Measurements from ENCODE around the gene MEGF8. TPM values are rescaled to one million over a fixed set of nuclear protein-coding genes. Genes with fewer than 3 reads are reported as not detected.
A peak's percentile ranks its signal among the peaks of the same experiment; 100 is the strongest.

MEGF8 gene
- total and polyA plus RNA-seq, 2 of the 13 experiments (the other 11 are each of a cell fraction or from before 2014, with no cell fraction given), result 4.0 to 8.8 TPM

DNA sequence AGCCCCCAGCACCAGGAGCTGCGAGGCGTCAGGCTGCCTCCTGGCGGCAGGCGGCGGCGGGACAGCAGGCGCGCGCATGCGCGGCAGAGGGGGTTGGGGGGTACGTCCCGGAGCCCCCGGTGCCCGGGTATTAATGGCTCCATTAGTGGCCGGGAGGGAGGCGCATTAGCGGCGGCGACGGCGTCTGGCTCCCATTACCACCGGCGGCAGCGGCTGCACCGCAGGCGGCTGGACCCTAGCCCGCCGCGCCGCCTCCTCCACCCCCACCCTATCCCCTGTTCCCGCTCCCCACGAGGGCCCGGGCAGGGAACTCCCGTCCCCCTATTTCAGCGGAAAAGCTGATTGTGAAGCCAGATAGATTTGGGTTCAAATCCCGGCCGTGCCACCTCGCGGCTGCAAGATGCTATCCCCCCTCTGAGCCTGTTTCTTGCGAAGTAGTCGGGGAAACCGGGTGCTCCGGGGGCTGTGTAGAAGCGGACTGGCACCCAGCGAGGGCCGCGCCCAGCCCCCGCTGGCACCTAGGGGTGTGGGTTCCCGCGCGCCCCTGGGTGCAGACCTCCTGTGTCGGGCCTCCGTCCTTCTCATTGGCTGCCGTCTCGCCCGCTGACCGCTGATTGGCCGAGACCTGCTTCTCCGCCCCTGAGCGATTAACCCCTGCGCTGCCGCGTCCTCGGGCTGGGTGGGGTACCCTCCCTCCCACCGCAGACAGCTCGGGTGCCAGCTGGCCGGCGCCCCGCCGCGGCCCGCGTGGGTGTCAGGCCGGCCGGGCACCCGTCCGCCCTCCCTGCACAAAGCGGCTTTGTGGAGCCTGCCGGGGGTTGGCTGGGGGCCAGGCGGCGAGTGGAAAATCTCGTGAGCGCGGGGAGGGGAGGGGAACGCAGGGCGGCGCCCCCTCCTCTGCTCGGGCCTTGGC lies 45.3 kb upstream of the MEGF8 start (continued):
- TF ChIP-seq ZBTB7B (CRISPR knock-in tag; IDR thresholded peaks at IDR 0.05) (peak; percentile 87), SMARCE1 (IDR thresholded peaks at IDR 0.05; ENCODE audit: borderline replicate concordance) (no peak), CAMTA2 (CRISPR knock-in tag; IDR thresholded peaks at IDR 0.05; ENCODE audit: borderline replicate concordance) (peak; percentile 91; the same call in 1 of the 2 replicates), ZNF207 (IDR thresholded peaks at IDR 0.05; ENCODE audit: borderline replicate concordance) (no peak), HNRNPLL (IDR thresholded peaks at IDR 0.05; ENCODE audit: low read depth, low read length, poor library complexity, severe bottlenecking) (no peak), HDAC2 (CRISPR knock-in tag; IDR thresholded peaks at IDR 0.05) (no peak), ZNF180 (CRISPR knock-in tag; IDR thresholded peaks at IDR 0.05; ENCODE audit: borderline replicate concordance, low read depth) (no peak)
- TF ChIP-seq, protein P1, sequence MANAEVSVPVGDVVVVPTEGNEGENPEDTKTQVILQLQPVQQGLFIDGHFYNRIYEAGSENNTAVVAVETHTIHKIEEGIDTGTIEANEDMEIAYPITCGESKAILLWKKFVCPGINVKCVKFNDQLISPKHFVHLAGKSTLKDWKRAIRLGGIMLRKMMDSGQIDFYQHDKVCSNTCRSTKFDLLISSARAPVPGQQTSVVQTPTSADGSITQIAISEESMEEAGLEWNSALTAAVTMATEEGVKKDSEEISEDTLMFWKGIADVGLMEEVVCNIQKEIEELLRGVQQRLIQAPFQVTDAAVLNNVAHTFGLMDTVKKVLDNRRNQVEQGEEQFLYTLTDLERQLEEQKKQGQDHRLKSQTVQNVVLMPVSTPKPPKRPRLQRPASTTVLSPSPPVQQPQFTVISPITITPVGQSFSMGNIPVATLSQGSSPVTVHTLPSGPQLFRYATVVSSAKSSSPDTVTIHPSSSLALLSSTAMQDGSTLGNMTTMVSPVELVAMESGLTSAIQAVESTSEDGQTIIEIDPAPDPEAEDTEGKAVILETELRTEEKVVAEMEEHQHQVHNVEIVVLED (CRISPR knock-in tag; IDR thresholded peaks at IDR 0.05; ENCODE audit: borderline replicate concordance), result no peak
- TF ChIP-seq, protein P2, sequence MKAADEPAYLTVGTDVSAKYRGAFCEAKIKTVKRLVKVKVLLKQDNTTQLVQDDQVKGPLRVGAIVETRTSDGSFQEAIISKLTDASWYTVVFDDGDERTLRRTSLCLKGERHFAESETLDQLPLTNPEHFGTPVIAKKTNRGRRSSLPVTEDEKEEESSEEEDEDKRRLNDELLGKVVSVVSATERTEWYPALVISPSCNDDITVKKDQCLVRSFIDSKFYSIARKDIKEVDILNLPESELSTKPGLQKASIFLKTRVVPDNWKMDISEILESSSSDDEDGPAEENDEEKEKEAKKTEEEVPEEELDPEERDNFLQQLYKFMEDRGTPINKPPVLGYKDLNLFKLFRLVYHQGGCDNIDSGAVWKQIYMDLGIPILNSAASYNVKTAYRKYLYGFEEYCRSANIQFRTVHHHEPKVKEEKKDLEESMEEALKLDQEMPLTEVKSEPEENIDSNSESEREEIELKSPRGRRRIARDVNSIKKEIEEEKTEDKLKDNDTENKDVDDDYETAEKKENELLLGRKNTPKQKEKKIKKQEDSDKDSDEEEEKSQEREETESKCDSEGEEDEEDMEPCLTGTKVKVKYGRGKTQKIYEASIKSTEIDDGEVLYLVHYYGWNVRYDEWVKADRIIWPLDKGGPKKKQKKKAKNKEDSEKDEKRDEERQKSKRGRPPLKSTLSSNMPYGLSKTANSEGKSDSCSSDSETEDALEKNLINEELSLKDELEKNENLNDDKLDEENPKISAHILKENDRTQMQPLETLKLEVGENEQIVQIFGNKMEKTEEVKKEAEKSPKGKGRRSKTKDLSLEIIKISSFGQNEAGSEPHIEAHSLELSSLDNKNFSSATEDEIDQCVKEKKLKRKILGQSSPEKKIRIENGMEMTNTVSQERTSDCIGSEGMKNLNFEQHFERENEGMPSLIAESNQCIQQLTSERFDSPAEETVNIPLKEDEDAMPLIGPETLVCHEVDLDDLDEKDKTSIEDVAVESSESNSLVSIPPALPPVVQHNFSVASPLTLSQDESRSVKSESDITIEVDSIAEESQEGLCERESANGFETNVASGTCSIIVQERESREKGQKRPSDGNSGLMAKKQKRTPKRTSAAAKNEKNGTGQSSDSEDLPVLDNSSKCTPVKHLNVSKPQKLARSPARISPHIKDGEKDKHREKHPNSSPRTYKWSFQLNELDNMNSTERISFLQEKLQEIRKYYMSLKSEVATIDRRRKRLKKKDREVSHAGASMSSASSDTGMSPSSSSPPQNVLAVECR (CRISPR knock-in tag; IDR thresholded peaks at IDR 0.05; ENCODE audit: borderline replicate concordance), result peak; percentile 76
- TF ChIP-seq, protein P3, sequence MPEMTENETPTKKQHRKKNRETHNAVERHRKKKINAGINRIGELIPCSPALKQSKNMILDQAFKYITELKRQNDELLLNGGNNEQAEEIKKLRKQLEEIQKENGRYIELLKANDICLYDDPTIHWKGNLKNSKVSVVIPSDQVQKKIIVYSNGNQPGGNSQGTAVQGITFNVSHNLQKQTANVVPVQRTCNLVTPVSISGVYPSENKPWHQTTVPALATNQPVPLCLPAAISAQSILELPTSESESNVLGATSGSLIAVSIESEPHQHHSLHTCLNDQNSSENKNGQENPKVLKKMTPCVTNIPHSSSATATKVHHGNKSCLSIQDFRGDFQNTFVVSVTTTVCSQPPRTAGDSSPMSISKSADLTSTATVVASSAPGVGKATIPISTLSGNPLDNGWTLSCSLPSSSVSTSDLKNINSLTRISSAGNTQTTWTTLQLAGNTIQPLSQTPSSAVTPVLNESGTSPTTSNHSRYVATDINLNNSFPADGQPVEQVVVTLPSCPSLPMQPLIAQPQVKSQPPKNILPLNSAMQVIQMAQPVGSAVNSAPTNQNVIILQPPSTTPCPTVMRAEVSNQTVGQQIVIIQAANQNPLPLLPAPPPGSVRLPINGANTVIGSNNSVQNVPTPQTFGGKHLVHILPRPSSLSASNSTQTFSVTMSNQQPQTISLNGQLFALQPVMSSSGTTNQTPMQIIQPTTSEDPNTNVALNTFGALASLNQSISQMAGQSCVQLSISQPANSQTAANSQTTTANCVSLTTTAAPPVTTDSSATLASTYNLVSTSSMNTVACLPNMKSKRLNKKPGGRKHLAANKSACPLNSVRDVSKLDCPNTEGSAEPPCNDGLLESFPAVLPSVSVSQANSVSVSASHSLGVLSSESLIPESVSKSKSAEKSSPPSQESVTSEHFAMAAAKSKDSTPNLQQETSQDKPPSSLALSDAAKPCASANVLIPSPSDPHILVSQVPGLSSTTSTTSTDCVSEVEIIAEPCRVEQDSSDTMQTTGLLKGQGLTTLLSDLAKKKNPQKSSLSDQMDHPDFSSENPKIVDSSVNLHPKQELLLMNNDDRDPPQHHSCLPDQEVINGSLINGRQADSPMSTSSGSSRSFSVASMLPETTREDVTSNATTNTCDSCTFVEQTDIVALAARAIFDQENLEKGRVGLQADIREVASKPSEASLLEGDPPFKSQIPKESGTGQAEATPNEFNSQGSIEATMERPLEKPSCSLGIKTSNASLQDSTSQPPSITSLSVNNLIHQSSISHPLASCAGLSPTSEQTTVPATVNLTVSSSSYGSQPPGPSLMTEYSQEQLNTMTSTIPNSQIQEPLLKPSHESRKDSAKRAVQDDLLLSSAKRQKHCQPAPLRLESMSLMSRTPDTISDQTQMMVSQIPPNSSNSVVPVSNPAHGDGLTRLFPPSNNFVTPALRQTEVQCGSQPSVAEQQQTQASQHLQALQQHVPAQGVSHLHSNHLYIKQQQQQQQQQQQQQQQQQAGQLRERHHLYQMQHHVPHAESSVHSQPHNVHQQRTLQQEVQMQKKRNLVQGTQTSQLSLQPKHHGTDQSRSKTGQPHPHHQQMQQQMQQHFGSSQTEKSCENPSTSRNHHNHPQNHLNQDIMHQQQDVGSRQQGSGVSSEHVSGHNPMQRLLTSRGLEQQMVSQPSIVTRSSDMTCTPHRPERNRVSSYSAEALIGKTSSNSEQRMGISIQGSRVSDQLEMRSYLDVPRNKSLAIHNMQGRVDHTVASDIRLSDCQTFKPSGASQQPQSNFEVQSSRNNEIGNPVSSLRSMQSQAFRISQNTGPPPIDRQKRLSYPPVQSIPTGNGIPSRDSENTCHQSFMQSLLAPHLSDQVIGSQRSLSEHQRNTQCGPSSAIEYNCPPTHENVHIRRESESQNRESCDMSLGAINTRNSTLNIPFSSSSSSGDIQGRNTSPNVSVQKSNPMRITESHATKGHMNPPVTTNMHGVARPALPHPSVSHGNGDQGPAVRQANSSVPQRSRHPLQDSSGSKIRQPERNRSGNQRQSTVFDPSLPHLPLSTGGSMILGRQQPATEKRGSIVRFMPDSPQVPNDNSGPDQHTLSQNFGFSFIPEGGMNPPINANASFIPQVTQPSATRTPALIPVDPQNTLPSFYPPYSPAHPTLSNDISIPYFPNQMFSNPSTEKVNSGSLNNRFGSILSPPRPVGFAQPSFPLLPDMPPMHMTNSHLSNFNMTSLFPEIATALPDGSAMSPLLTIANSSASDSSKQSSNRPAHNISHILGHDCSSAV (CRISPR knock-in tag; IDR thresholded peaks at IDR 0.05; ENCODE audit: borderline replicate concordance), result no peak
- TF ChIP-seq, protein P4, sequence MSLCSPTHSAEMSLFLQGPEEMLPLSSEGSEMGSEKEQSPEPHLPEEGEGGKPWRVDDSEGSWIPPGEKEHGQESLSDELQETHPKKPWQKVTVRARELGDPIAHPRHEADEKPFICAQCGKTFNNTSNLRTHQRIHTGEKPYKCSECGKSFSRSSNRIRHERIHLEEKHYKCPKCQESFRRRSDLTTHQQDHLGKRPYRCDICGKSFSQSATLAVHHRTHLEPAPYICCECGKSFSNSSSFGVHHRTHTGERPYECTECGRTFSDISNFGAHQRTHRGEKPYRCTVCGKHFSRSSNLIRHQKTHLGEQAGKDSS (CRISPR knock-in tag; IDR thresholded peaks at IDR 0.05; ENCODE audit: borderline replicate concordance, low read depth), result no peak; the same call in none of the 2 replicates
